ENCODE measurements around the gene GPR135. TPM values are rescaled to one million over a fixed set of nuclear protein-coding genes. Genes with fewer than 3 reads are reported as not detected.

The GPR135 gene
- polyA plus RNA-seq, 1 of the 3 experiments (the other 2 are of a cell fraction): 2.1 TPM

DNA sequence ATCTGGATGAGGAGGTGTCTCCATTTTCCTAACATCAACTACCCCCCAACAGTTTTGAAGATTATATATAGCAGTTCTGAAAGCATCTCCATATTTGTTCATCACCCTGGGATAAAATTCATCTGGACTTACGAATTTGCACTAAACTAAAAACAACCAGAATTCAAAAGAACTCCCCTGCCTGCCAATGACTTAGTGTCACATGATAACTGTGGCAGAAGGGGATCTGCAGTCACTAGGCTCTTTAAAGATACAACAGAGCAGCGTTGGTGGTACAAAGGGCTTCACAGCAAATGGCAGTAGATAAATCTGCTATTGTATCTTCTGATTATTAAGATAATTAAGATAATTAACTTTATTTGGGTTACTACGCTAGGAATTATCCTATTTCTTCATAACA is 30.1 kb downstream of the GPR135 start:
- H3K4me2 ChIP-seq: no peak overlapping the region
- ChIA-PET CTCF (interaction anchor here (0.8 to 2.7 kb wide), 4 partner anchors 12 to 934 kb away, joined by 3 to 10 read pairs (median 4); no protein-coding TSS in a partner anchor), POLR2A (no interaction called here)
- 99% methylated on average over 3 of the region's 3 CpGs for WGBS (ENCODE audit: low lambda C conversion rate)
- no peaks in the 10 kb centered on the region for H4K20me1 ChIP-seq (ENCODE audit: insufficient read depth)
- no peaks in the 10 kb centered on the region for H3K9me2 ChIP-seq
- no peak overlapping the region for H2AFZ ChIP-seq (ENCODE audit: low read depth)
- no peaks in the 10 kb centered on the region for H3K9me3 ChIP-seq
- H3K79me2 ChIP-seq (ENCODE audit: insufficient read depth): peaks cover 15% of the 10 kb centered on the region; the same call in 1 of the 2 replicates
- no peak overlapping the region for H3K9ac ChIP-seq
- TF ChIP-seq JUND (IDR thresholded peaks at IDR 0.05): no peak
- TF ChIP-seq RFX5 (IDR thresholded peaks at IDR 0.05; ENCODE audit: low read length): no peak
- no peak for TF ChIP-seq TAF1 (IDR thresholded peaks at IDR 0.05; ENCODE audit: borderline replicate concordance, low read depth, low read length)
- no peak for TF ChIP-seq YY1 (IDR thresholded peaks at IDR 0.05; ENCODE audit: low read depth)
- no peak for TF ChIP-seq SIN3A (IDR thresholded peaks at IDR 0.05; ENCODE audit: borderline replicate concordance, low read depth, low read length)
- no peak for TF ChIP-seq EP300 (IDR thresholded peaks at IDR 0.05; ENCODE audit: borderline replicate concordance in 1 of 2, low read depth in 1 of 2, low read length in 1 of 2)
- TF ChIP-seq, protein P1, sequence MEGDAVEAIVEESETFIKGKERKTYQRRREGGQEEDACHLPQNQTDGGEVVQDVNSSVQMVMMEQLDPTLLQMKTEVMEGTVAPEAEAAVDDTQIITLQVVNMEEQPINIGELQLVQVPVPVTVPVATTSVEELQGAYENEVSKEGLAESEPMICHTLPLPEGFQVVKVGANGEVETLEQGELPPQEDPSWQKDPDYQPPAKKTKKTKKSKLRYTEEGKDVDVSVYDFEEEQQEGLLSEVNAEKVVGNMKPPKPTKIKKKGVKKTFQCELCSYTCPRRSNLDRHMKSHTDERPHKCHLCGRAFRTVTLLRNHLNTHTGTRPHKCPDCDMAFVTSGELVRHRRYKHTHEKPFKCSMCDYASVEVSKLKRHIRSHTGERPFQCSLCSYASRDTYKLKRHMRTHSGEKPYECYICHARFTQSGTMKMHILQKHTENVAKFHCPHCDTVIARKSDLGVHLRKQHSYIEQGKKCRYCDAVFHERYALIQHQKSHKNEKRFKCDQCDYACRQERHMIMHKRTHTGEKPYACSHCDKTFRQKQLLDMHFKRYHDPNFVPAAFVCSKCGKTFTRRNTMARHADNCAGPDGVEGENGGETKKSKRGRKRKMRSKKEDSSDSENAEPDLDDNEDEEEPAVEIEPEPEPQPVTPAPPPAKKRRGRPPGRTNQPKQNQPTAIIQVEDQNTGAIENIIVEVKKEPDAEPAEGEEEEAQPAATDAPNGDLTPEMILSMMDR (IDR thresholded peaks at IDR 0.05): no peak
- no peak for TF ChIP-seq NFIC (IDR thresholded peaks at IDR 0.05; ENCODE audit: borderline replicate concordance)
- TF ChIP-seq TEAD4 (IDR thresholded peaks at IDR 0.05; ENCODE audit: borderline replicate concordance, insufficient read depth): no peak
- TF ChIP-seq SMC3 (IDR thresholded peaks at IDR 0.05; ENCODE audit: low read depth, low read length): no peak
- TF ChIP-seq CHD2 (IDR thresholded peaks at IDR 0.05; ENCODE audit: low read length, partially characterized antibody): no peak
- TF ChIP-seq, protein P2, sequence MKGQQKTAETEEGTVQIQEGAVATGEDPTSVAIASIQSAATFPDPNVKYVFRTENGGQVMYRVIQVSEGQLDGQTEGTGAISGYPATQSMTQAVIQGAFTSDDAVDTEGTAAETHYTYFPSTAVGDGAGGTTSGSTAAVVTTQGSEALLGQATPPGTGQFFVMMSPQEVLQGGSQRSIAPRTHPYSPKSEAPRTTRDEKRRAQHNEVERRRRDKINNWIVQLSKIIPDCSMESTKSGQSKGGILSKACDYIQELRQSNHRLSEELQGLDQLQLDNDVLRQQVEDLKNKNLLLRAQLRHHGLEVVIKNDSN (IDR thresholded peaks at IDR 0.05; ENCODE audit: borderline replicate concordance, low read depth): no peak
- TF ChIP-seq, protein P3, sequence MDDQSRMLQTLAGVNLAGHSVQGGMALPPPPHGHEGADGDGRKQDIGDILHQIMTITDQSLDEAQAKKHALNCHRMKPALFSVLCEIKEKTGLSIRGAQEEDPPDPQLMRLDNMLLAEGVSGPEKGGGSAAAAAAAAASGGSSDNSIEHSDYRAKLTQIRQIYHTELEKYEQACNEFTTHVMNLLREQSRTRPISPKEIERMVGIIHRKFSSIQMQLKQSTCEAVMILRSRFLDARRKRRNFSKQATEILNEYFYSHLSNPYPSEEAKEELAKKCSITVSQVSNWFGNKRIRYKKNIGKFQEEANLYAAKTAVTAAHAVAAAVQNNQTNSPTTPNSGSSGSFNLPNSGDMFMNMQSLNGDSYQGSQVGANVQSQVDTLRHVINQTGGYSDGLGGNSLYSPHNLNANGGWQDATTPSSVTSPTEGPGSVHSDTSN (IDR thresholded peaks at IDR 0.05): no peak
- TF ChIP-seq, protein P4, sequence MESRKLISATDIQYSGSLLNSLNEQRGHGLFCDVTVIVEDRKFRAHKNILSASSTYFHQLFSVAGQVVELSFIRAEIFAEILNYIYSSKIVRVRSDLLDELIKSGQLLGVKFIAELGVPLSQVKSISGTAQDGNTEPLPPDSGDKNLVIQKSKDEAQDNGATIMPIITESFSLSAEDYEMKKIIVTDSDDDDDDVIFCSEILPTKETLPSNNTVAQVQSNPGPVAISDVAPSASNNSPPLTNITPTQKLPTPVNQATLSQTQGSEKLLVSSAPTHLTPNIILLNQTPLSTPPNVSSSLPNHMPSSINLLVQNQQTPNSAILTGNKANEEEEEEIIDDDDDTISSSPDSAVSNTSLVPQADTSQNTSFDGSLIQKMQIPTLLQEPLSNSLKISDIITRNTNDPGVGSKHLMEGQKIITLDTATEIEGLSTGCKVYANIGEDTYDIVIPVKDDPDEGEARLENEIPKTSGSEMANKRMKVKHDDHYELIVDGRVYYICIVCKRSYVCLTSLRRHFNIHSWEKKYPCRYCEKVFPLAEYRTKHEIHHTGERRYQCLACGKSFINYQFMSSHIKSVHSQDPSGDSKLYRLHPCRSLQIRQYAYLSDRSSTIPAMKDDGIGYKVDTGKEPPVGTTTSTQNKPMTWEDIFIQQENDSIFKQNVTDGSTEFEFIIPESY (IDR thresholded peaks at IDR 0.05; ENCODE audit: borderline replicate concordance, low read depth): no peak
- TF ChIP-seq, protein P5, sequence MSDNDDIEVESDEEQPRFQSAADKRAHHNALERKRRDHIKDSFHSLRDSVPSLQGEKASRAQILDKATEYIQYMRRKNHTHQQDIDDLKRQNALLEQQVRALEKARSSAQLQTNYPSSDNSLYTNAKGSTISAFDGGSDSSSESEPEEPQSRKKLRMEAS (IDR thresholded peaks at IDR 0.05; ENCODE audit: low read depth): no peak
- H3K27me3 ChIP-seq (ENCODE audit: insufficient read depth): no peaks in the 10 kb centered on the region
- H3K4me1 ChIP-seq (ENCODE audit: control insufficient read depth in 1 of 2, insufficient read depth in 2 of 2, low read depth in 1 of 2, low read length in 1 of 2): peaks cover 0 to 18% of the 10 kb centered on the region in 2 experiments; a peak in 3 of 4 replicates
- H3K27ac ChIP-seq (ENCODE audit: low read depth in 2 of 2, low read length in 1 of 2): no peak overlapping the region
- H3F3A ChIP-seq (replicated peaks; ENCODE audit: insufficient read depth): peaks cover 21% of the 10 kb centered on the region
- H3K36me3 ChIP-seq (replicated peaks in 1 of 2; ENCODE audit: control insufficient read depth in 1 of 2, insufficient read depth in 2 of 2, low read length in 1 of 2): peaks cover 0 to 36% of the 10 kb centered on the region in 2 experiments
- no peak for DNase-seq
- no peak overlapping the region for H3K4me3 ChIP-seq (ENCODE audit: low read depth in 2 of 2, low read length in 1 of 2)

Data from SK-N-SH (cell line).